ENCODE data around the gene LHX1.

LHX1 gene

DNA sequence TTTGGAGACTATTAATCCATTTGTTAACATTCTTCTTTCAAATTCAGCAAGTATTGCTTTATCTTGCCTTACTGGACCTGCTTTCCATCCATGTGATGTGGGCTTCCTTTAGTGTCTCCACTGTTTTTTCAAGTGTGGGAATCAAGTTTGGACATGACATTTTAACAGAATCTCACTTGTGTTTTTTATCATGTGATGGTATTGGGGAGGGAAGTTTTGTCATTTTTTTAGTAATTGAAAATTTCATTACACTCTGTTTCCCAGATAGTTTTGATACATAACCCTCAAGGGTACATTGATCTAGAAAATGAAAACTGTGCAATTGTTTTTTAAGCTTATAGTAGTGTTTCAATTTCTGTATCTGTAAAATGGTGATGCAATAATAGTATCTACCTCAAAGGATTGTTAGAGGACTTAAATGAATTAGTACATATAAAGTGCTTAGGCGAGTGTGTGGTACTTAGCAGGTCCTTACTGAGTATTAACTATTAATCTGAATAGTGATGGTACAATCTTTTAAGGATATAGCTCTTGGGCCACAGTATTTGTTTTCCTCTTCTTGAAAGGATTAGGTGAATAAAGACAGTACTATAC is 38.7 kb downstream of the LHX1 start:
- no peak for DNase-seq

DNA sequence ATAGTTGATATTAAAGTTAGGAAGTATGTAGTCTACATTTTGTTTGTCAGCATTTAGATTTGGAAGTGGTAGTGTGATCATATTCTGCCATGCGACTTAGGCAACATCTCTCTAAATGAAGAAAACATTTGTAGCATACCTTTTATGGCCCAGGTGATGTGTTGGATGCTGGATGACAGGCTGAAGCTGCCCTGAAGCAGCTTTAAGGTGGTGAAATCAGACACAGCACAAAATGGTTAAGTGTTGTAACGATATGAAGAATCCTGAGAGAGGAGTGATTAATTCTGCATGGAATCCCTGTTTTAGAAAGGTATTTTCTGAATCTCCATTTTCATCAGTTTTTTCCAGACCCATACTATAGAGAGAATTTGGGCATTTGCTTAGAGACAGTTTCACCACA is 39.8 kb downstream of the LHX1 start:
- DNase-seq = no peak

DNA sequence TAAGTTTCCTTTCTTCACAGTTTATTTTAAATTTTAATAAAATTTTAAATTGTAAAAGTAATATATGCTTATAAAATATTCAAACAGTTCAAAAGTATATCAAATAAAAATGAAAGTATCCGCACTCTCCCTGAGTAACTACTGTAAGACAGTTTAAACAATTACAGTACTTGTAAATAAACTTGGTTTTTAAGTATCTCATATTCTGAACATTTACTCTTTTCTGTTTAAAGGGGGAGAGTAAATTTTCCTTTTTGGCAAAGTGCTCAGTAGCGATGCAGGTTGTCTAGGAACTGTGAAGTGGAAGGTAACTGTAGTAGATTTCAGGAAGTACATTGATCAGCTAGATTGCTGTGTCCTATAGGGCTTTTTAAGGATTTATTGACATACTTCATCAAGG is 40.3 kb downstream of the LHX1 start:
- DNase-seq = no peak

DNA sequence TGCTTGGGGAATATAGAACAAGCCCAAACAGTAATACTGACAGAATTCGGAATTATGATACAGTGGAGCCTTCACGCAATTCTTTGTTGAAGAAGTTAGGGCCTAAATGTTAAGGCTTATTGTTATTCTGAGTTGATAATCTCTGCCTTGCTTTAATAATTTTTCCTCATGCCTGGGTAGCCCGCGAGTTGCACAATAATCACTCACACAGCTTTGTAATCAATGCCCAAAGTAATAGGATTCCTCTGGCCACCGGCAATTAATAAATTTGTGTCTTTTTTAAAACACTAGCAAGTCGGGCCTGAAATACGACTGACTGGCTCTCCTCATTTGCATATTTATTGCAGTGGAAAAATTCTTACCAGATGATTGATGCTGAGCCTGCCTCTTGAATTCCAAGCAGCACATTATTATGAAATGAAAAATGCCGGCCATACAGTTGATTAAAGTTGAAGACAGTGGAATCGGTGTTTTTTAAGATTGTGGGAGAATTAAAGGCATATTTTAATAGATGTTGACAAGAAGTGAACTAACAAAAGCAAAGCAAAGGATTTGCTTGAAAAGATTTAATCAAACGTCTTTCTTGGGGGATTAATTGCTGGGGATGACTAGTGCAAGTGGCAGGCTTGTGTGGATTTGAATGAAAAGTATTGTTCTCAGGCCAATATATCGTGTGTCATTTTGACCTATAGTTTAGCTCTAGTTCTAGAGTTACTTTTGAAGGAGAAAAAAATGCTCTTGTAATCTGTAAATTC is 41.7 kb downstream of the LHX1 start:
- DNase-seq = no peak

DNA sequence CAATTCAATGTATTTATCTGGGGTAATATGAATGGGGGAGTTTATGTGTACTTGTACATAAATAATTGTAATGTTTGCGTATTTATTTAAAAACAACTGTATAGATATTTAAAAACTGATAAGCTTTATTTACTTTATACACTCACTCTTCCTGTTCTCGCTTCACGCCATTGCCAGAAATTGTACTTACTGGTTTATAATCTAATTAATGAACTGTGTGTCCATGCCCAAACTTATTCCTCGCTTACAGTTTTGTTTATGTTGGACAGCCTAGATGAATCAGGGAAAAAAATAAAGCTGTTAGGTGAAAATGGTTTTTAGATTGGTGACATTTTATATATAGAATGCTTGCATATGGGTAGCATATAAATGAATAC is 42.3 kb downstream of the LHX1 start:
- DNase-seq = no peak

DNA sequence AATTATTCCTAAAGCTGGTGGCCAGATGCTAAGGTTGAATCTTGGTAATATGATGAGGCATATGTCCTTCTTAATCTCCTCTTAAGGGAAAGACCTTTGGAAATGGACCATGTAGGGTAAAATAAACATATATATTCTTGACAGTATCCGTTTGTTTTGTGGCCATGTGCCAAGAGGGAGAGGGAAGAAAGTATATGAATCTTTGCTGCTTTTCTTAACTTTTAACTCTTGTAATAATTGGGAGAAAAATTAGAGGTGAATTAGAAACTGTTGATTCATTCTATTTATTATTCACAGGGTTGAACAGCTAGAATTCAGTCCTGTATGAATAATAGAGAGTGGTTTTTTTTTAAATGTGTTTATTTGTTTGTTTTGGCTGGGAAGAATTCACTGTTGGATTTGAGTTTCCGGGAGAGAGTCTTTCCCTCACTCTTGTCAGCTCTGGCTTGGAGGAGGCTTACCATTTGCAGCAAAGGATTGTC is 43.0 kb downstream of the LHX1 start:
- no peak for DNase-seq

DNA sequence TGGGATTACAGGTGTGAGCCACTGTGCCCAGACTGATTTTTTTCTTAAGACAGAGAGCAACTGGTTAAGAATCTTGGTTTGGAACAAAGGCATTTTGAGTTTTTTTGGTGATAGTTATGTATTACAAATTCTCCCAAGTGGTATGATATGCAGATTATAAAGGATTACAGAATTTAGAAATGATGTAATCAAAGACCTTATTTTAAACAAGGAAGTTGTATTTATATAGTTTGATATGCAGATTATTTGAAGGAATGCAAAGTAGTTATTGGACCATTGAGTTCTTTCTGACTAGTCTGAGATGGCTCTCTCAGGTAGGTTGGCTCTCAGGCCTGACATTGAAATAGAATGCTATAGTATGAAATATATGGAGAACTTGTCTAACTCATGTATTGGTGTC is 46.3 kb downstream of the LHX1 start:
- no peak for DNase-seq

DNA sequence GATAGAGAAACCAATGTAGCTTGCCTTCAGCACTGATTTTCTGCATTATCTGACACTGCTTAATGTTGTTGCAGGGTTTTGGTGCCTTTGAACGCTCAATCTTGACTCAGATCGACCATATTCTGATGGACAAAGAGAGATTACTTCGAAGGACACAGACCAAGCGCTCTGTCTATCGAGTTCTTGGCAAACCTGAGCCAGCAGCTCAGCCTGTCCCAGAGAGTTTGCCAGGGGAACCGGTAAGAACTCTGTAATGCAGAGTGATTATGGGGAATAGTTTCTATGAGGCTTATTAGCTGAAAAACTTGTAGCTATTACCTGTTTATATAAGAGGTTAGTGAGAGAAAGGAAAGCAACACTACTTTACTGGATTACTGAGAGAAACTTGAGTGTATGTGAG is 51.9 kb downstream of the LHX1 start:
- DNase-seq = no peak

DNA sequence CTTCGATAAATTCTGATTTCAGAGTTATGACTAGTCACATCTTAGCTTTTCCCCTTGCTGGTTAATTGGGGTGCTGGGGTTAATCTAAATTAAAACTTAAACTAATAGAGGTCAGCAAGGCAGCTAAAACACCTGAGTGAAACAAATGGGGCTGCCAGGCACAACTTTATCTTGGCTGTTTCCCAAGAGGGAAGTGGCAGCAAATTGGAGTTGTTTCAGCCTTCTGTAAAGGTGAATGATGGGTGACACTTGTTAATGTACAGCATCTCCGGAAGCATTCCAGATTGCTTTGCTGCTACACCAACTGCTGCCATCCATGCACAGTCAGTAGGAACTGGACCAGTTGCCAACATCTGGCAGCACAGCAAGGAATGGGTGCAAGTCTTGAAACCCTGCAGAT is 55.4 kb downstream of the LHX1 start:
- no peak for DNase-seq

DNA sequence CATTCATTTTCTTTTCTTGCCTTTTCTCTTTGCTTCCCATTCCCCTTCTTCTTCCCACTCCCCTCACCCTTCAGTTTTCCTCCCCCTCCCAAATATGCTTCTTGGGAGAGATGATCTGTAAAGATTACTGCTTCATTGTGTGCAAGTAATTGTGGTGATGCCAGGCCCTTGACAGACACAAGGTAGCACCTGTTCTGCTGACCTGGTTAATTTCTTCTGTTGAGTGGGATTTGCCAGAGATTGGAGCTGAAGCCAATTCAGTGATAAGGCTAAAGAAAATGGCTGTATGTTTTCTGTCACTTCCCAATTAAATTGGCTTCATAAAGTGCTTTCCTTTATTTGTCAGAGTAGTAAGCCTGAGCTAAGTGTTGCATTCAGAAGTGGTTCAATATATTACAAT is 56.0 kb downstream of the LHX1 start:
- no peak for DNase-seq

All from MV-4-11 (cell line).